AG10803 (cell line): ENCODE data around the gene HLA-DQA1.
"Not testable (repeated sequence)": the region's sequence is repeated elsewhere in the genome, so short reads cannot be mapped to it uniquely, and the experiment has no call there.

Experiments used
- DNase-seq: peaks from one replicate; pipeline ENCODE4 v3.0.0; 2010; ENCODE audit warnings: low read depth
- H3K4me3 ChIP-seq: 2 replicates; pipeline ENCODE4 v1.5.1; 2011; ENCODE audit warnings: mild to moderate bottlenecking, low read length, control low read depth
- CTCF ChIP-seq: conservative IDR thresholded peaks from 2 replicates; pipeline ENCODE4 v1.5.1; 2011; ENCODE audit warnings: mild to moderate bottlenecking, low read length, control low read depth, inconsistent platforms

Gene HLA-DQA1

GRCh38 chr6:32669240-32669639, 32.0 kb downstream of the HLA-DQA1 start:
- TF ChIP-seq CTCF, result no peak
- no peak for DNase-seq
- H3K4me3 ChIP-seq, result no peak overlapping the region

- no peak overlapping the region for H3K4me3 ChIP-seq
- no peak for DNase-seq
- TF ChIP-seq CTCF, result no peak
Observed at GRCh38 chr6:32669893-32670292, 32.7 kb downstream of the HLA-DQA1 start.

GRCh38 chr6:32671908-32672307, 34.7 kb downstream of the HLA-DQA1 start:
- not testable (repeated sequence) for H3K4me3 ChIP-seq, DNase-seq

GRCh38 chr6:32674123-32674522, 36.9 kb downstream of the HLA-DQA1 start:
- H3K4me3 ChIP-seq, DNase-seq: not testable (repeated sequence)

GRCh38 chr6:32679492-32679891, 42.3 kb downstream of the HLA-DQA1 start:
- no peak for DNase-seq
- H3K4me3 ChIP-seq, result no peak overlapping the region

GRCh38 chr6:32680055-32680454, 42.8 kb downstream of the HLA-DQA1 start:
- DNase-seq, result no peak
- H3K4me3 ChIP-seq, result no peak overlapping the region
- no peak for TF ChIP-seq CTCF

More at GRCh38 chr6:32679492-32679891, 42.3 kb downstream of the HLA-DQA1 start:
- TF ChIP-seq CTCF, result no peak

GRCh38 chr6:32684246-32684645, 47.0 kb downstream of the HLA-DQA1 start:
- no peak overlapping the region for H3K4me3 ChIP-seq
- no peak for DNase-seq
- no peak for TF ChIP-seq CTCF

GRCh38 chr6:32685603-32686002, 48.4 kb downstream of the HLA-DQA1 start:
- H3K4me3 ChIP-seq, result no peak overlapping the region
- peak; percentile 6 for DNase-seq
- no peak for TF ChIP-seq CTCF
